HG03066 (cell line): ENCODE measurements around the gene NPTXR.

Source experiments
- ATAC-seq: cut with Tn5 transposase; IDR thresholded peaks from one replicate; pipeline ENCODE4 v1.9.1; 2021; ENCODE audit warnings: low read depth; ENCODE audit not compliant: unreplicated experiment

Gene NPTXR

GRCh38 chr22:38843657-38844314, at the start of gene NPTXR:
TSS of gene NPTXR (minus strand) at chr22:38844028.
- no peak for ATAC-seq

GRCh38 chr22:38891256-38891655, 47.4 kb upstream of the NPTXR start:
- ATAC-seq: no peak

GRCh38 chr22:38890377-38890776, 46.5 kb upstream of the NPTXR start:
- ATAC-seq: no peak

GRCh38 chr22:38886333-38886732, 42.5 kb upstream of the NPTXR start:
- no peak for ATAC-seq

GRCh38 chr22:38882972-38883622, 39.3 kb upstream of the NPTXR start:
- ATAC-seq: no peak

- ATAC-seq: no peak
Observed at GRCh38 chr22:38881997-38882879, 38.4 kb upstream of the NPTXR start.

- no peak for ATAC-seq
Observed at GRCh38 chr22:38881464-38881871, 37.6 kb upstream of the NPTXR start.

- no peak for ATAC-seq
Observed at GRCh38 chr22:38879961-38880360, 36.1 kb upstream of the NPTXR start.

- ATAC-seq: no peak
Observed at GRCh38 chr22:38879108-38879729, 35.4 kb upstream of the NPTXR start.

- ATAC-seq: no peak
Observed at GRCh38 chr22:38878001-38878400, 34.2 kb upstream of the NPTXR start.

- no peak for ATAC-seq
Observed at GRCh38 chr22:38874529-38875222, 30.8 kb upstream of the NPTXR start.

GRCh38 chr22:38873469-38874411, 29.9 kb upstream of the NPTXR start:
- ATAC-seq: no peak

GRCh38 chr22:38872831-38873248, 29.0 kb upstream of the NPTXR start:
- ATAC-seq: no peak

- ATAC-seq: peak; percentile 52
Observed at GRCh38 chr22:38872172-38872830, 28.5 kb upstream of the NPTXR start, which contains the start of gene CBX6. TSS of gene CBX6 (minus strand) at chr22:38872216. CDS start at chr22:38872190, 26 bp downstream.

- ATAC-seq: no peak
Observed at GRCh38 chr22:38871360-38872171, 27.7 kb upstream of the NPTXR start.

- no peak for ATAC-seq
Observed at GRCh38 chr22:38870791-38871359, 27.0 kb upstream of the NPTXR start.

GRCh38 chr22:38870312-38870741, 26.5 kb upstream of the NPTXR start:
- ATAC-seq: no peak
